Measurements from ENCODE around the gene EPHB2.

Gene EPHB2

DNA sequence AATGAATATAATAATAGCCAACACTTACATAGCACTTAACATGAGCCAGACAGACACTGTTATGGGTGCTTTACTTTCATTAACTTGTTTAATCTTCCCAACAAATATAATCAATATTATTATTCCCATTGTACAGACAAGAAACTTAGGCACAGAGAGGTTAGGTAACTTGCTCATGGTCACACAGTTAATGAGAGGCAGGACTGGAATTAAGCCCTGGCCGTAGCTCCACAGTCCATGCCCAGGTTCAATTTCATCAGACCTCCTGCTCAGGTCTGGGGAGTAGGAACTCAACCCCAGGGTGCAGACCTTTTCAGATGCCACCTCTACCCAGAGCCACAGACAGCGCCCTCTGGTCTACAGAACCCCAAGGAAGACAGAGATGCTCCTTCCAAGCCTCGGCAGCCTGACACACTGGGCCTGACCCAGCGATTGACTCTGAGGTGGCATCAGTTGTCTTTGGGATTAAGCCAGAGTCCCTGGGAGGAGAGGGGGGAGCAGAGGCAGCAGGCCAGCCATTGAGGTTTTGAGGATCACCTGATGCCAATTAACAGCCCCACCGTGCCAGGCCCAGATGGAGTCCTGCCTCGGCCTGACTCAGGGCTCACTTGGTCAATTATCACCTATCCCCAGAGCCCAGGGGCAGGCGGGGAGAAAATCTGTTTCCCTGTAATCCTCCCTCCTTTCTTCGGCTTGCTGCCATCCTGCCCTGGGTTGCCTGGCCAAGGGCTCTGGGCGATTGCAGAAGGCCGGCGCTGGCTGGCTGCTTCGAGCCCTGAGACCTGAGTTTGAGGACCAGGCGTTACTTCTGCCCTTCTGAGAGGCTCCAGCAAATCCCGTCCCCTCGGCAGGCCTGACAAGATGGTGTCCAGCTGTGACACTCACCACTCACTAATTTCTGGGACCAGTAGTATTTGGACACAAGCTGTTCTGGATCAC is 145.3 kb downstream of the EPHB2 start:
- no peak for ATAC-seq (replicated peaks)
- no peak for DNase-seq
- H3K27ac Mint-ChIP-seq = no peak overlapping the region
- peaks cover 8 to 15% of the 10 kb centered on the region in 2 donors for H3K27me3 Mint-ChIP-seq
- H3K4me1 Mint-ChIP-seq = peaks cover 12 to 23% of the 10 kb centered on the region in 2 donors
- no peak overlapping the region for H3K4me3 Mint-ChIP-seq
- H3K9me3 Mint-ChIP-seq = no peaks in the 10 kb centered on the region
- no peaks in the 10 kb centered on the region for H3K36me3 Mint-ChIP-seq

DNA sequence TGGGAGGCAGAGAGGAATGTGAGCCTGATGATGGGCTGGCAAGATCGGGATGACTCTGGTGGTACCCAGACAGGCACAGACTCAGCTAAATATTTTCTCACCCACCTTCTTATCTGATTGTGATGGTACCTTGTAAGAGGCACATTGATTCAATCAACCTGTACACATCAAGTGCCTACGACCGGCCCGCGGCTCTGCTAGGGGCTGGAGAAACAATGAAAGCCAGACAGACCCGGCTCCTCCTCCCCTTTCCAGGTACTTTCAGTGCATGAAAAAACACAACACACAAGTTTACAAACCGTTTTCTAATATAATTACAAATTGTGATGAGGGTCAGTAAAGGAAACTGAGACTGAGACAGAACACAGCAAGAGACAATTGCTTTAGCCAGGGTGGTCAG is 147.0 kb downstream of the EPHB2 start:
- ATAC-seq (replicated peaks) (no peak), DNase-seq (no peak)
- Mint-ChIP-seq H3K9me3 (no peaks in the 10 kb centered on the region), H3K4me1 (peaks cover 12 to 23% of the 10 kb centered on the region in 2 donors), H3K27me3 (peaks cover 4 to 15% of the 10 kb centered on the region in 2 donors), H3K36me3 (no peaks in the 10 kb centered on the region), H3K4me3 (no peak overlapping the region), H3K27ac (no peak overlapping the region)

DNA sequence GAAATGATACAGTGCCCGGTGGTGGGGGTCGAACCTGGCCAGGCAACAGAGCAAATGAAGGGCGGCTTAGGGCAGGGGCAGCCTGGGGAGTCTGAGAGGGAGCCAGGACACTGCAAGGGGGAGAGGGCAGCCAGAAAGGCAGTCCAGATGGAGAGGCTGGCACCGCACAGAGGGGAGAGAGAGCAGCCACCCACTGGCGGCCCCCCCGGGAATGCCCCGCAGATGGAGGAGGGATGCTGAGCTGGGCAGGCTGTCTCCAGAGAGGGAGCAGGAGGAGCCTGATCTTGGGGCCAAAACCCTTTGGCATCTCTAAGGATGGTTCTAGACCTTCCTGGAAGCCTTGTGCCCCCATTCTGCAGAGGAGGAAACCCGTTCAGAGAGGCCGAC is 149.8 kb downstream of the EPHB2 start:
- no peak for ATAC-seq (replicated peaks)
- peaks cover 0 to 1% of the 10 kb centered on the region in 2 donors for H3K4me1 Mint-ChIP-seq

DNA sequence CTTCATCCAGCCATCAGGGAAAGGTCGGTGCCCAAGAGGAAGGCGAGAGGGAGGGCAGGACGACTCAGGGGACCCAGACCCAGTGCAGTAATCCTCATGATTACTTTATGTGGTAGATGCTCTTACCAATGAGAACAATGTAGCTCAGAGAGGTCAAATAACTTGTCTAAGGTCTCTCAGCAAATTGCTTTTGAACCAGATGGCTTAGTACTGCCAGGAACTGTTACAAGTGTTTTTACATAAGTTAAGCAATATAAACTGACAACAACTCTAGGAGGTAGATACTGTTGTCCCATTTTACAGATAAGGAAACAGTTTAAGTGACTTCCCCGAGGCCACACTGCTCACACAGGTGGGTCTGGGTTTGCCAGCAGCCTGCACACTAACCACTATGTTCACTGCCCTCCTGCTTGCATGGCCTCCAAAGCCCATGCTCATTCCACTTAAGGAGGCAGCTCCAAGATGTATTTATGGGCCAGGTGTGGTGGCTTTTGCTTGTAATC is 150.3 kb downstream of the EPHB2 start:
- no peak for DNase-seq
- Mint-ChIP-seq H3K36me3 (no peaks in the 10 kb centered on the region), H3K27ac (no peak overlapping the region), H3K4me1 (peaks cover 0 to 2% of the 10 kb centered on the region in 2 donors), H3K9me3 (no peaks in the 10 kb centered on the region), H3K27me3 (peaks cover 5 to 29% of the 10 kb centered on the region in 2 donors), H3K4me3 (no peak overlapping the region)
- no peak for ATAC-seq (replicated peaks)

More for the DNA sequence above, 149.8 kb downstream of the EPHB2 start:
- no peak for DNase-seq
- Mint-ChIP-seq H3K27ac (no peak overlapping the region), H3K27me3 (peaks cover 4 to 24% of the 10 kb centered on the region in 2 donors), H3K4me3 (no peak overlapping the region), H3K36me3 (no peaks in the 10 kb centered on the region), H3K9me3 (no peaks in the 10 kb centered on the region)

DNA sequence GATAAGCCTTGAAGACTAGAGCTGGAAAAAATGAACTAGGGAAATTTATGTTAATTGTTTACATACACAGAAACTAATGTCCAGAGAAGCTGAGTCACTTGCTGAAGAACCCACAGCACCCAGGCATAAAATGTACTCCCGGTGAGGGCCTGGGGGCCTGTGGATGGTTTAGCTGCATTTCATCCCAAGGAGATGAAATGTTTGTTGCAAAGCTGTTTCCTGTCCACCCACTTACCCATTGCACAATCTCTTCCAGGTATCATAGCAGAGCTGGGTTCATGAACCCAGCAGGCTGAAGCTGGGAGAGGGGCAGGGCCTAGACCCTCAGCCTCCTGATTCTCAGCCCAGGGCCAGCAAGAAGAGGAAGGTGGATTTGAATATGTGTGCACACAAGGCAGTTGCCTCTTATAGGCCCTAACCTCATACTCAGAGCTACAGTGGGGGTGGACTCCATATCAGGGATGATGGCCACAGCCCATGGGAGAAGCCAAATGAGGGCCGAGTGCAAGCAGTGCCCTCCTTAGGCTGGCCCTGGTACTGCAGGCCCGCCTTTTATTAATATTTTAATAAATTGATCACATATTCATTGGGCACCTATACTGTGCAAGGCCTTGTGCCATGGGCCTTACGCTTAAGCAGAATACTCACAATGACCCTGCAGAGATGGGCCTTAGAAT is 151.3 kb downstream of the EPHB2 start:
- Mint-ChIP-seq H3K36me3 (no peaks in the 10 kb centered on the region), H3K9me3 (no peaks in the 10 kb centered on the region), H3K4me1 (peaks cover 0 to 2% of the 10 kb centered on the region in 2 donors), H3K4me3 (no peak overlapping the region), H3K27me3 (peaks cover 11 to 39% of the 10 kb centered on the region in 2 donors), H3K27ac (no peak overlapping the region)
- no peak for DNase-seq
- peak in 1 of 2 donors; percentile 23 for ATAC-seq (replicated peaks)

DNA sequence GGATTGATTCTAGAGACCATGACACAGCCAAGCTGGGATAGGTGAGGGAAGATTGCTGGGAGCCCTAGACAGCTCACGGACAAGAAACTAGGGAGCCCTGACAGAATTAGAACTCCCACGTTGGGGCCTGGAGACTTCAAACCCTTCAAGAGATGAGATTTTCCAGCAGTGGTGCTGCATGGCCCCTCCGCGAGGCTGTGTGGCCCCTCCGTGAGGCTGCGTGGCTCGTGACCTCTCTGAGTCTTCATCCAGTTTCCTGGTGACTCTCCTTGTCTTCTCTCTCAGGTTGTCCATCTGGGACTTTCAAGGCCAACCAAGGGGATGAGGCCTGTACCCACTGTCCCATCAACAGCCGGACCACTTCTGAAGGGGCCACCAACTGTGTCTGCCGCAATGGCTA is 152.1 kb downstream of the EPHB2 start:
- Mint-ChIP-seq H3K27me3 (peaks cover 16 to 47% of the 10 kb centered on the region in 2 donors), H3K9me3 (no peaks in the 10 kb centered on the region), H3K4me3 (no peak overlapping the region), H3K36me3 (no peaks in the 10 kb centered on the region), H3K27ac (no peak overlapping the region), H3K4me1 (peaks cover 0 to 2% of the 10 kb centered on the region in 2 donors)
- ATAC-seq (replicated peaks) (no peak), DNase-seq (no peak)

DNA sequence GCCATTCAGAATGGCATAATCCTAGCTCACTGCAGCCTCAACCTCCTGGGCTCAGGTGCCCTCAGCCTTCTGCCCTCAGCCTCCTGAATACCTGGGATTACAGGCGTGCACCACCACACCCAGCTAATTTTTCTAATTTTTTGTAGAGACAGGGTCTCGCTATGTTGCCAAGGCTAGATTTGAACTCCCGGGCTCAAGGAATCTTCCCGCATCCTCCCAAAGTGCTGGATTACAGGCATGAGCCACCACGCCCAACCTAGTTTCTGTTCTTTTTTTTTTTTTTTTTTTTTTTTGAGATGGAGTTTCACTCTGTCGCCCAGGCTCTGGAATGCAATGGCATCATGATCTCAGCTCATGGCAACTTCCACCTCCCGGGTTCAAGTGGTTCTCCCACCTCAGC is 153.1 kb downstream of the EPHB2 start:
- no peak for DNase-seq
- no peaks in the 10 kb centered on the region for H3K36me3 Mint-ChIP-seq
- H3K4me3 Mint-ChIP-seq = no peak overlapping the region
- H3K27me3 Mint-ChIP-seq = peaks cover 16 to 49% of the 10 kb centered on the region in 2 donors
- peaks cover 2 to 3% of the 10 kb centered on the region in 2 donors for H3K9me3 Mint-ChIP-seq
- peaks cover 0 to 2% of the 10 kb centered on the region in 2 donors for H3K4me1 Mint-ChIP-seq
- no peak overlapping the region for H3K27ac Mint-ChIP-seq
- no peak for ATAC-seq (replicated peaks)

DNA sequence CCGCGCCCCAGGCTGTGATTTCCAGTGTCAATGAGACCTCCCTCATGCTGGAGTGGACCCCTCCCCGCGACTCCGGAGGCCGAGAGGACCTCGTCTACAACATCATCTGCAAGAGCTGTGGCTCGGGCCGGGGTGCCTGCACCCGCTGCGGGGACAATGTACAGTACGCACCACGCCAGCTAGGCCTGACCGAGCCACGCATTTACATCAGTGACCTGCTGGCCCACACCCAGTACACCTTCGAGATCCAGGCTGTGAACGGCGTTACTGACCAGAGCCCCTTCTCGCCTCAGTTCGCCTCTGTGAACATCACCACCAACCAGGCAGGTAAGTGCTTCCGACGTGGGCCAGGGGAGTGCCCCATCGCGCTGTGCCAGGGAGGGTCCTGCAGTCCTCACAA is 154.2 kb downstream of the EPHB2 start:
- Mint-ChIP-seq H3K4me1 (peaks cover 0 to 2% of the 10 kb centered on the region in 2 donors), H3K9me3 (peaks cover 2 to 3% of the 10 kb centered on the region in 2 donors), H3K27me3 (peaks cover 26 to 54% of the 10 kb centered on the region in 2 donors), H3K4me3 (no peak overlapping the region), H3K36me3 (no peaks in the 10 kb centered on the region), H3K27ac (no peak overlapping the region)
- ATAC-seq (replicated peaks) = no peak
- no peak for DNase-seq

DNA sequence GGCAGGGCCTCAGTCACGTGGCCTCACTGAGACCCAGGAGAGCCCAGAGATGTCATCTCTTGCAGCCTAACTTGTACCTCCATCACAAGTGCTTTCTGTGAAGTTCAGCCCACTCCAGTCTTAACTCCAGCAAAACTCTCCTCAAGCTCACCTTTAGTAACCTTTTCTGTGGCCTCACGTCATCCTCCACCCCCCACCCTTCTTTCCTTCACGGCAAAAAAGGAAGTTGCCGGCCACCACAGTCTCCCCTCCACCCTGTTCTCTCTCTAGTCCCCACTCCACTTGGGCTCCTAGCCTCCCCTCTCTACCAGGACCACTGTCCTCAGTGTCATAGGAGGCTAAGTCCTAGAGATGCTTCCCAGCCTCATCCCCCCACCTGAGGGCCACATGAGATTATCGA is 155.1 kb downstream of the EPHB2 start:
- Mint-ChIP-seq H3K27me3 (peaks cover 26 to 46% of the 10 kb centered on the region in 2 donors), H3K4me3 (no peak overlapping the region), H3K27ac (no peak overlapping the region), H3K9me3 (peaks cover 2 to 3% of the 10 kb centered on the region in 2 donors), H3K36me3 (no peaks in the 10 kb centered on the region), H3K4me1 (peaks cover 0 to 2% of the 10 kb centered on the region in 2 donors)
- no peak for DNase-seq
- ATAC-seq (replicated peaks) = no peak

DNA sequence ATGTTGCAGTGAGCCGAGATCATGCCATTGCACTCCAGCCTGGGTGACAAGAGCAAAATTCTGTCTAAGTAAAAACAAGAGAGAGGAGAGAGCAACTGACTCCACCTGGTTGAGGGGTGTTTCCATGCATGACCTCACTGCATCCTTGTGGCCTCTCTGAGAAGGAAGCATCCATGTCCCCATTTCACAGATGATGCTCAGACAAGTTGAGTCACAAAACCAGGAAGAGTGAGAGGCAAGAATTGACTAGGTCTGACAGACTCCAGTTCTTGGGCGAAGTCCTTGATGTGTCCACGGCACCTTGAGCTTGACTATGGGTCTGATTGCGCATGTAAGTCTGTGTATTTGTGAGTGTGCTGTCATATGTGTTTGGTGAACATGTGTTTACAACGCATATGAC is 156.2 kb downstream of the EPHB2 start:
- Mint-ChIP-seq H3K27me3 (peaks cover 26 to 46% of the 10 kb centered on the region in 2 donors), H3K36me3 (no peaks in the 10 kb centered on the region), H3K4me1 (peaks cover 0 to 2% of the 10 kb centered on the region in 2 donors), H3K27ac (no peak overlapping the region), H3K9me3 (peaks cover 2 to 3% of the 10 kb centered on the region in 2 donors), H3K4me3 (no peak overlapping the region)
- no peak for ATAC-seq (replicated peaks)
- DNase-seq = no peak

DNA sequence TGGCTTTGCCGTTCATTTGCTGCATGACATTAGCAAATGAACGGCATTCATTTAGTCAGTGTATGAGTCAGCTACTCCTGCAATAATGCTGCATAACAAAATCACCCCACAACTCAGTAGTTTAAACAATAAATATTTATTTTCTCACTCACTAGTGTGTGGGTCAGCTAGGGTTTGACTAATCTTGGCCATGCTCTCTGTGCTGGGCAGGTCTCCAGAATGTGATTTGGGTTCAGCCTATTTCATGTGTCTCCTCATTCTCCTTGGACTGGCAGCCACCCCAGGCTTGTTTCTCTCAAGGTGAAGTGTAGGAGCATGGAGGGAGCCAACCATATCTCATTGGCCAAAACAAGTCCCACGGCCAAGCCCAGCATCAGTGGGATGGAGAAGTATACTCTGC is 157.7 kb downstream of the EPHB2 start:
- Mint-ChIP-seq H3K27ac (no peak overlapping the region), H3K36me3 (no peaks in the 10 kb centered on the region), H3K4me3 (no peak overlapping the region), H3K4me1 (peaks cover 0 to 2% of the 10 kb centered on the region in 2 donors), H3K9me3 (peaks cover 2 to 3% of the 10 kb centered on the region in 2 donors), H3K27me3 (peaks cover 26 to 46% of the 10 kb centered on the region in 2 donors)
- ATAC-seq (replicated peaks) = no peak
- no peak for DNase-seq

DNA sequence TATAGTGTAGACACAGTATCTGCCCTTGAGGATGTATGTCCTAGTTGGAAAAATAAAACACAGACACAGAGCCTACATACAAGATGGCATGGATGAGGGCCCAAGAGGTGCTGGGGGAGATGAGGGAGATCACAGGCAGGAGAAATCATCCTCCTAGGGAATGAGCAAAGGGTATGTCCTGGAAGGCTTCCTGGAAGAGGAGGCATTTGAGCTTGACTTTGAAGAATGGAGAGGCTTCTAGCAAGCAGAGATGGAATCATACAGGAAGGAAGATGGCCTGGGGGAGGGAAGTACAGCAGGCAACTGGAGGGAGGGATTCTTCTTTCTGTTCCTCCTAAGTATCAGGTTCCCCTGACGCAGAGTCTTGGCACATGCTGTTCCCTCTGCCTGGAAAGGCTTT is 158.7 kb downstream of the EPHB2 start:
- no peak for ATAC-seq (replicated peaks)
- H3K4me3 Mint-ChIP-seq = no peak overlapping the region
- no peak overlapping the region for H3K27ac Mint-ChIP-seq
- peaks cover 0 to 2% of the 10 kb centered on the region in 2 donors for H3K4me1 Mint-ChIP-seq
- no peaks in the 10 kb centered on the region for H3K36me3 Mint-ChIP-seq
- H3K27me3 Mint-ChIP-seq = peaks cover 26 to 46% of the 10 kb centered on the region in 2 donors
- peaks cover 2 to 3% of the 10 kb centered on the region in 2 donors for H3K9me3 Mint-ChIP-seq
- no peak for DNase-seq

DNA sequence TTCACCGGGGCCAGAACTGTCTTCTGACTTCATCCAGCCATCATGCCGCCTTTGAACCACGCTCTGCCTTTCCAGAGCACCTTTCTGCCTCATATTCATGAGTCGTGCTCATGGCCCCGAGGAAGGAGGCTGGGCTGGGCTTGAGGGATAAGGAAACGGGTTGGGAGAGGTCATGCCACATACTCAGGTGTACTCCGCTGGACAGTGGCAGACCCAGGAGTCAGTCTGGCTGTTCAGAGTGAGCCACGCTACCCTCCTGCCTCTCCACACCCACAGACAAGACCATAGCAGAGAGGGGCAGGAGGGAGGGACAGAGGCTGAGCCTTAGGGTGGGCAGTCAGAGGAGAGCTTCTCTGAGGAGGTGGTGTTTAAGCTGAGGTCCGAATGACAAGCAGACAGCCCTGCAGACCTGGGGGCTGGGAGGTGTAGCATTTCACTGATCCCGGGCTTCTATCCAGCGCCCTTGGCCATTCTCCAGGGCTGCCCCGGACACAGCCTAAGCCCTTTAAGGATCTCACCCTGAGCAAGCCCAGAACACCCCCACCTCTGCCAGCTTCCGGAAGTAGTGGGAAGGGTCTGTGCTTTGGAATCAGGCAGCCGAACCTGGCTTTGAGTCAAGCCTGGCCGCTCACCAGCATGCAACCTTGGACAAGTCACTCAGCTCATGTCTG is 159.7 kb downstream of the EPHB2 start:
- Mint-ChIP-seq H3K36me3 (no peaks in the 10 kb centered on the region), H3K27ac (no peak overlapping the region), H3K27me3 (peaks cover 26 to 38% of the 10 kb centered on the region in 2 donors), H3K9me3 (peaks cover 2 to 3% of the 10 kb centered on the region in 2 donors), H3K4me1 (peaks cover 0 to 2% of the 10 kb centered on the region in 2 donors), H3K4me3 (no peak overlapping the region)
- ATAC-seq (replicated peaks) (no peak), DNase-seq (no peak)
